Stimulated activated naive CD8-positive, alpha-beta T cell treated with anti-CD3 and anti-CD28 coated beads, Interleukin-15, Interleukin-2, amounts not matched to agents 100 U/mL and 50 U/mL, for 24 hours (primary cell): ENCODE data around the gene NUBP2.

Experiments used
- ATAC-seq: fragments of 150-1000 bp; cut with Tn5 transposase; one replicate; pipeline ENCODE4 v1.10.0; 2021
- DNase-seq: peaks from one replicate; pipeline ENCODE4 v3.0.0; 2021

Gene NUBP2

DNA sequence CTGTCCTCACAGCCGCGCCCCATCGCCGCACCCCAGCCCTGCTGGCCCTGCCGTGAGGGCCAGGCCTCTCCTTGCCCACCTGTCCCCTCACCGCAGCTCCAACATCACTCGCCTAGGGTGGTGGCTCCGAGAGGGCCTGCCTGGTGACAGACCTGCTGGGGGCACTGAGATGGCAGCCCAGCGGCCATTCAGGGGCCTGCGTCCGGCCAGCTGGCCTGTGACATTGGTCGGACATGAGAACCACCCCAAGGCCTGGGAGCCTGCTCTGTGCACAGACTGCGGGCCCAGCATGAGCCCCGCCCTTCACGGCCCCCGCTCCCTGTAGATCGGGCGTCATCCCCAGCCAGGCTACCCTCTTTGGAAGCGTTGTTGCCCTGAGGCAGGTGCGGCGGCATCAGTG is 23.2 kb upstream of the NUBP2 start:
- ATAC-seq (no peak), DNase-seq (no peak)

DNA sequence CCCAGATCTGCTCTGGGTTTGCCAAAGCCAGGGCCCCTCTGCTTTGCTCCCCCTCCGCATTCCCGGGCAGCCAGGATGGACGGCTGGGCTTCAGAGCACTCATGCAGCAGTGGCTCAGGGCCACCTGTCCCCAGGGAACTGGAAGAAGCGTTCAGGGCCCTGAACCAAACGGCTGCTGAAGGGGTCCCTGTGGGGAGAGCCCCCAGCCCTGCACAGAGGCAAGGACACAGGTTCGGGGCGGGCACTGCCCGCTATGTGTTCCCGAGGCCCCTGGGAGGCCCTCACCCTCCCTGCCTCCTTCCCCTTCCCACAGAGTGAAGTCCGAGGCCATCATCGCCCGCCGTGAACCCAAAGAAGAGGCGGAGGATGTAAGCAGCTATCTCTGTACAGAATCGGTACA is 21.8 kb upstream of the NUBP2 start:
- no peak for DNase-seq
- ATAC-seq, result no peak

DNA sequence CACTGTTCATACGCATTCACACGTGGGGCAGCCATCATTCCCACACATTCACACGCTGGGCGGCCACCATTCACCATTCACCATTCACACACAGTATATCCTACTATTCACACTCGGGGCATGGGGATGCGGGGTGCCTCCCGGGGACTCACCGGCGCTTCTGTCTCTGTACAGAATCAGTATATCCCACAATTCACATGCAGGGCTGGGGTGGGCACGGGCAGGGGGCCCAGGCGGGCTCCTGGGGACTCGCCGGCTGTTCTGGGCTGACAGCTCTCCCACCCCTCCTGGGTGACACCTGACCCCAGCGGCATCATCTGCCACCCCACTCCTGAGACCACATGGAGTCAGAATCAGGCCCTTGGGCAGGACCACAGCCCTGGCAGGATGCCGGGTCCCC is 21.0 kb upstream of the NUBP2 start:
- ATAC-seq, result no peak
- no peak for DNase-seq

DNA sequence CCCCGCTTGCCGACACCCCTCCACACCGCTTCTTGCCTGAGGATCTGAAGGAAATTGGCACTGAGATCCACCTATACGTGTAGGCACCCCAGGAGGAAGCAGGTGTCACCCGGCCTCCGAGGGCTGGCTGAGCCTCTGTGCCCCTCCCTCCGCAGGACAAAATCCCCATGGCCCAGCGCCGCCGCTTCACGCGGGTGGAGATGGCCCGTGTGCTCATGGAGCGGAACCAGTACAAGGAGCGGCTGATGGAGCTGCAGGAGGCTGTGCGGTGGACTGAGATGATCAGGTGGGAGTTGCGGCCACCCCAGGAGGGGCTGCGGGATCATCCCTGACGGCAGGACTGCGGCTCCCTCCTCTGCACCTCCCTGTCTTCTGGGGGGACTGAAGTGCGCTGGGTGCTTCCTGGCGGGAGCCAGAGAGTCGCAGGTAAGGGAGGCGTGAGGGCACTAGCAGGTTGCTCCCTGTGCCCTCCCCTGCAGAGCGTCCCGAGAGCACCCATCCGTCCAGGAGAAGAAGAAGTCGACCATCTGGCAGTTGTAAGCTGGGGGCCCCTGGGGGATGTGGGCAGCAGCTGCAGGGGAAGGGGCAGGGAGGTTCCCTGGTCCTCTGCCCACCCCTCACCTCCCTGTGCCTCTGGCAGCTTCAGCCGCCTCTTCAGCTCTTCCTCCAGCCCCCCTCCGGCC is 20.4 kb upstream of the NUBP2 start:
- DNase-seq (no peak), ATAC-seq (no peak)

DNA sequence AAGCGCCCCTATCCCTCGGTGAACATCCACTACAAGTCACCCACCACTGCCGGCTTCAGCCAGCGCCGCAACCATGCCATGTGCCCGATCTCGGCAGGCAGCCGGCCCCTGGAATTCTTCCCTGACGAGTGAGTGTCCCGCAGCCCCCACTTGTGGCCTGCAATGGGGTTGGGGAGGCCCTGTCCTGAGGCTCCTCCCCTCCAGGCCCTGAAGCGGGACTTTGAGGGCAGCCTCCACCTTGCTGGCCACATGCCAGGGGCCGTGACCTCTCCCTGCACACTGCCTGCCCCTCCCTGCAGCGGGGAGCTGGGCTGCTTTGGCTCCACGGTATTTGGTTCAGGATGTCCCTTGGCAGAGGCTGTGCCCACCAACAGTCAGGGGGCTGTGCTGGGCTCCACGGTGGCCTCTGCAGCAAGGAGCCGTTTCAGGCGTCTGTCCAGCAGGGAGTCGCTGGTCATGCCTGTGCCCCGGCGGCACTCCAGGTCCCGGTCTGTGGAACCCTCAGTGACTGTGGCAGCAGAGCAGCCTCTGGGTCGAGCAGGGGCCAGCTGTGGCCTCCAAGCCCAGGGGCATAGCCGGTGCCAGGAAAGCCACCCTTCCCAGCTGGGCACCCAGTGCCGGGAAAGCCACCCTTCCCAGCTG is 19.8 kb upstream of the NUBP2 start:
- ATAC-seq (no peak), DNase-seq (no peak)

DNA sequence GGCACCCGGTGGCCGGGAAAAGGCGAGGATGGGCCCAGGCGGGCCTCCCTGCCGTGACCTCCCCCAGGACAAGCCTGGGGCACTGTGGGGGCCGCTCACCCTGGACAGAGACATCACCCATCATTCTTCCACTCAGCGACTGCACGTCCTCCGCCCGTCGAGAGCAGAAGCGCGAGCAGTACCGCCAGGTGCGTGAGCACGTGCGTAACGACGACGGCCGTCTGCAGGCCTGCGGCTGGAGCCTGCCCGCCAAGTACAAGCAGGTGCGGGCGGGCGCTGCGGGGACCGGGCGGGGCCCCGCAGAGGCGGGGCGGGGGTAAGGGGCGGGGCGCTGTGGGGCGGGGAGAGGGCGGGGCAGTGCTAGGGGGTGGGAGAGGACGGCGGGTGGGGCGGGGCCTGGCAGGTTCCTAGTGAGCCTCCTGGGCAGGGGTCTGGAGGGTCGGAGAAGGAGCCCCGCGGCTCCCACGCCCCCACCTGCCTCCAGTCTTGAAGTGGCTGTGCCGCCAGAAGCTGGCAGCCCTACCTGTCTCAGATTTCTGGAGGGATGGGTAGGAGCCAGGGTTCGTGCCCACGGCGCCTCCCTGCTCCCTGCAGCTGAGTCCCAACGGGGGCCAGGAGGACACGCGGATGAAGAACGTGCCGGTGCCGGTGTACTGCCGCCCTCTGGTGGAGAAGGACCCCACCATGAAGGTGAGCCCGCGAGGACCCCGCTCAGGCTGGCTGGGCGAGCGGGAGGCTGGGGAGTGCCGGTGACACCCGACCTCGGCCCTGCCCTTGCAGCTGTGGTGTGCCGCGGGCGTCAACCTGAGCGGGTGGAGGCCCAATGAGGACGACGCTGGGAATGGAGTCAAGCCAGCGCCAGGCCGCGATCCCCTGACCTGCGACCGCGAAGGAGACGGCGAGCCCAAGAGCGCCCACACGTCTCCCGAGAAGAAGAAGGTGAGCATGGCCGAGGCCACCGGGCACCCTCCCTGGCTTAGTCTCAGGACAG is 18.9 kb upstream of the NUBP2 start:
- DNase-seq (no peak), ATAC-seq (no peak)

DNA sequence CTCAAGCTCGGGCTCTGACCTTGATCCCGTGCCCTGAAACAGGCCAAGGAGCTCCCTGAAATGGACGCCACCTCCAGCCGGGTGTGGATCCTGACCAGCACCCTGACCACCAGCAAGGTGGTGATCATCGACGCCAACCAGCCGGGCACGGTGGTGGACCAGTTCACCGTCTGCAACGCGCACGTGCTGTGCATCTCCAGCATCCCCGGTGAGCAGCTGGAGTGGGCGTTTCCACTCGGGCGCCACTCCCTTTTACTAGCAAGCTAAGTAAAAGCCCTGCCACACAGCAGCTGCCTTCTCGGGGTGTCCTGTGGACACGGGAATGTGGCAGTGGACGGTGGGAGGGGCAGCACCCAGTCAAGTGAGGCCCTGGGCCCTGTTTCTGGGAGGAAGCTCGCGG is 17.8 kb upstream of the NUBP2 start:
- no peak for ATAC-seq
- no peak for DNase-seq

DNA sequence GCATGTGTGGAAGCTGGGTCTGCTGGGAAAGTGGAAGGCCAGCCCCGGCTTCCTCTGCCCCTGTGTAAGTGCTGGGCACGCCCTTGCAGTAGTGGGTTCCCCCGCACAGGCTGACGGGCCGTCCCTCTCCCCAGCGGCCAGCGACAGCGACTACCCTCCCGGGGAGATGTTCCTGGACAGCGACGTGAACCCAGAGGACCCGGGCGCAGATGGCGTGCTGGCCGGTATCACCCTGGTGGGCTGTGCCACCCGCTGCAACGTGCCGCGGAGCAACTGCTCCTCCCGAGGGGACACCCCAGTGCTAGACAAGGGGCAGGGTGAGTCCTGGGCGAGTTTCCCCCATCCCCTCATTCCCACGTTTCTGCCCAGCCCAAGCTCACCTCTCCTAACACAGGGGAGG is 16.9 kb upstream of the NUBP2 start:
- no peak for DNase-seq
- no peak for ATAC-seq

DNA sequence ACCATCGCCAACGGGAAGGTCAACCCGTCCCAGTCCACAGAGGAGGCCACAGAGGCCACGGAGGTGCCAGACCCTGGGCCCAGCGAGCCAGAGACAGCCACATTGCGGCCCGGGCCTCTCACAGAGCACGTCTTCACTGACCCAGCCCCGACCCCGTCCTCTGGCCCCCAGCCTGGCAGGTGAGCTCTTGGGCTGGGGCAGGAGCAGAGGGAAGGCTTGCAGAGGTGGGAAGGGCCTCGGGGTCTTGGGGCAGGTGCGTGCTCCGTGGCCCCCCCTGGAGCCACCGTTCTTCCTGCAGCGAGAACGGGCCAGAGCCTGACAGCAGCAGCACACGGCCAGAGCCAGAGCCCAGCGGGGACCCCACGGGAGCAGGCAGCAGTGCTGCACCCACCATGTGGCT is 16.5 kb upstream of the NUBP2 start:
- no peak for ATAC-seq
- DNase-seq, result no peak

DNA sequence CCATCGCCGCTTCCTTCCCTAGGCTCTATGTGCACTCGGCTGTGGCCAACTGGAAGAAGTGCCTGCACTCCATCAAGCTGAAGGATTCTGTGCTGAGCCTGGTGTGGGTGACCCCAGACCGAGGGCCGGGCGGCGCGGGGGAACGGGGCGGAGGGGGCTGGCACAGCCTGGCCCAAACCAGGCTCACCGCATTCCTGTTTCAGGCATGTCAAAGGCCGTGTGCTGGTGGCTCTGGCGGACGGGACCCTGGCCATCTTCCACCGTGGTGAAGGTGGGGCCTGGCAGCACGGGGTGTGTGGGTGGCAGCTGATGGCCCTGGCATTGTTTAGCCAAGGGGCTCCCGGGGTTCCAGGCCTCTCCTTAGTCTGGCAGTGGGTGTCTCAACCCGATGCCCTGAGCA is 16.1 kb upstream of the NUBP2 start:
- no peak for ATAC-seq

DNA sequence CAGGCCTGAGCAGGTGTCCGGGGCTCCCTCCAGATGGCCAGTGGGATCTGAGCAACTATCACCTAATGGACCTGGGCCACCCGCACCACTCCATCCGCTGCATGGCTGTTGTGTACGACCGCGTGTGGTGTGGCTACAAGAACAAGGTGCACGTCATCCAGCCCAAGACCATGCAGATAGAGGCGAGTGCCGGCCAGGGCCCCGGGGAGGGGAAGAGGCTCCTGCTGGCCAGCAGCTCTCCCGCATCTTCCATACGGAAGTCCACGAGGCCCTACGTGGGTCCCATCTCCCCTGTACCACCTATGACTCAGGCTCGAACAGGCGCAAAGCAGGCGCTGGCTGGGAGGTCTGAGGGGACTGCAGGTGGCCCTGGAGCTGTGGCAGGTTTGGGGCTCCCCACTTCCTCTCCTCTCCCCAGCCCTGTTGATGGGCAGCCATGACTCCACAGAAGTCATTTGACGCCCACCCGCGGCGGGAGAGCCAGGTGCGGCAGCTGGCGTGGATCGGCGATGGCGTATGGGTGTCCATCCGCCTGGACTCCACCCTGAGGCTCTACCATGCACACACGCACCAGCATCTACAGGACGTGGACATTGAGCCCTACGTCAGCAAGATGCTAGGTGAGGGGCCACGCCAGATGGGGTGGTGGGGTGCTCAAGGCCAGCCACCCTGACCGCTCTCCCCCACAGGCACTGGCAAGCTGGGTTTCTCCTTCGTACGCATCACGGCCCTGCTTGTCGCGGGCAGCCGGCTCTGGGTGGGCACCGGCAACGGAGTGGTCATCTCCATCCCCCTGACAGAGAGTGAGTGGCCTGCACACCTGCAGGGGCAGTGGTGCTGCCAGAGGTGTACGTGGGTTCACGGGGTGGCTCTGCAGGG is 15.4 kb upstream of the NUBP2 start:
- no peak for DNase-seq
- no peak for ATAC-seq

More for the DNA sequence above, 16.1 kb upstream of the NUBP2 start:
- no peak for DNase-seq

DNA sequence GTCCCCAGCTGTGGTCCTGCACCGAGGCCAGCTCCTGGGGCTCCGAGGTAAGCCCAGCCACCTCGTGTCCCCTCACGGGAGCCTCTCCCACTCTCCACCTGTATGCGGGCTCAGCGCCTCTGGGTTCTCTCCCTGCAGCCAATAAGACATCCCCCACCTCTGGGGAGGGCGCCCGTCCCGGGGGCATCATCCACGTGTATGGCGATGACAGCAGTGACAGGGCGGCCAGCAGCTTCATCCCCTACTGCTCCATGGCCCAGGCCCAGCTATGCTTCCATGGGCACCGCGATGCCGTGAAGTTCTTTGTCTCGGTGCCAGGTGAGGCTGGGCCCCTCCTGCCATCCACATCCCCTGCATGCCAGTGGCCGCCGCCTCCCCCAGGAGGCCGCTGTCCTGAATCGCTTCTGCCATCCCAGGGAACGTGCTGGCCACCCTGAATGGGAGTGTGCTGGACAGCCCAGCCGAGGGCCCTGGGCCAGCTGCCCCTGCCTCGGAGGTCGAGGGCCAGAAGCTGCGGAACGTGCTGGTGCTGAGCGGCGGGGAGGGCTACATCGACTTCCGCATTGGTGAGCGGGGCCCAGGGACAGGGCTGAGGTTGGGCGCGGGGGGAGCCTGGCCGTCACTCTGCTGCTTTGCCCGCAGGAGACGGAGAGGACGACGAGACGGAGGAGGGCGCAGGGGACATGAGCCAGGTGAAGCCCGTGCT is 14.5 kb upstream of the NUBP2 start:
- ATAC-seq (no peak), DNase-seq (no peak)

DNA sequence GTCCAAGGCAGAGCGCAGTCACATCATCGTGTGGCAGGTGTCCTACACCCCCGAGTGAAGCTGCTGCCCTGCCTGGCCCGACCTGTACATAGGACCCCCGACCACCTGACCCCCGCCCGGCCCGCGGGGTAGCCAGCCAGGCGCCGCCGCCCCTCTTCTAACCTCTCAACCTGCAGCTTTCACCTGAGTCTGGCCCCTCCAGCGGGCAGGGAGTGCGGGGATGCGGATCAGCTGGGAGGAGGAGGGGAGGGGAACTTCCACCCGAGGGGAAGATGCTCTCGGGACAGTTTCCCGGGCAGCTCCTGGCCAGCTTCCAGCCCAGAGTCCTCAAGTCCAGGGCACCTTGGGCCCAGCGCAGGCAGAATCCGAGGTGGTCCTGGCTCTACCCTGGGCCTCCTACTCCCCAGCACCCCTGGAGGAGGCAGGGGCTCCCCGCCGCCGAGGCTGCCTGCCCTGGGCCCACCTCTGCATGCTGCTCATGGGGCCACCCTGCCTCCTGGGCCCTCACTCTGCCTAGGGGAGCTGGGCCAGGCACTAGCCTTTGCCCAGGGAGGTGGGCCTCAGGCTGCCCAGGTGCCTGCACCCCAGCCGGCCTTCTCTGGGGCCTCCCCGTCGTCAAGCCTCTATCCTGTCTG is 13.9 kb upstream of the NUBP2 start:
- no peak for ATAC-seq
- DNase-seq, result no peak

DNA sequence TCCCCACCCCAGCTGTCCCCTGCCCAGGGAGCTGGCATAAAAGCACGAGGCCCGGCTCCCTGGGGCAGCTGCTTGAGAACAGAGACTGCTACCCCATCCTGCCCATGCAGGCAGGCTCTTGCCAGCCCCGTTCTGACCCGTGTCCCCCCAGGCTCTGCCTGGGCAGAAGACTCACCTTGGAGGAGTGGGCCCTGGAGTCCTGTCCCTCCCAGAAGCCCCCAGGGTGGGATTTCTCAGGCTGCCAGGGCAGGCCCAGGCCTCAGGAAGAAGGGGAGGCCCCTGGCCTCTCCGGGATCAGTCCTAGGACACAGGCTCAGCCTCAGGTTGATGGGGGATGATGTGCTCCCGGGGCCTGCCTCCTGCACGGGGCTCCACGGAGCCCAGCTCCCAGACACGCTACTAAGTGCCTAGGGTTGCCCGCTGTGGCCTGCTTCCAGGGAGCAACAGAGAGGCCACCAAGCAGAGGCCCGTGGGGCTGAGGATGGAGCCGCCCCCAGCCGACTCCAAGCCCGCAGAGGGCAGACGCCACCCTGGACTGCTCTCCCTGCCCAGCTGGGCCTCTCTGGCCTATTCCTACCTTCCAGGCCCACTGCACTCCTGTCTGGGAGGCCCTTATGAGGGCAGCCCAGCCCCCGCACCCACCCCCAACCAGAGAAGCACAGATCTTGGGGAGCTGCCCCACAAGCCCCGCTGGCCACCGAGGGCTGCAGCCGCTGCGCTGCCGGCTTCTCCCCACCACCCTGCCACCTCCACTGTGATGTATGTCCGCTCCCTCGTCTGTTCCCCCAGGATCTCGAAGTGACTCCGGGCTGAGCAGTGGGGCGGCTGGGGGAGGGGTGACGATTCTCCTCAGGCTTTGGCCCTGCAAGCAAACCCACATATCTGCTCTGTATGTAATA is 13.1 kb upstream of the NUBP2 start:
- DNase-seq (no peak), ATAC-seq (no peak)

DNA sequence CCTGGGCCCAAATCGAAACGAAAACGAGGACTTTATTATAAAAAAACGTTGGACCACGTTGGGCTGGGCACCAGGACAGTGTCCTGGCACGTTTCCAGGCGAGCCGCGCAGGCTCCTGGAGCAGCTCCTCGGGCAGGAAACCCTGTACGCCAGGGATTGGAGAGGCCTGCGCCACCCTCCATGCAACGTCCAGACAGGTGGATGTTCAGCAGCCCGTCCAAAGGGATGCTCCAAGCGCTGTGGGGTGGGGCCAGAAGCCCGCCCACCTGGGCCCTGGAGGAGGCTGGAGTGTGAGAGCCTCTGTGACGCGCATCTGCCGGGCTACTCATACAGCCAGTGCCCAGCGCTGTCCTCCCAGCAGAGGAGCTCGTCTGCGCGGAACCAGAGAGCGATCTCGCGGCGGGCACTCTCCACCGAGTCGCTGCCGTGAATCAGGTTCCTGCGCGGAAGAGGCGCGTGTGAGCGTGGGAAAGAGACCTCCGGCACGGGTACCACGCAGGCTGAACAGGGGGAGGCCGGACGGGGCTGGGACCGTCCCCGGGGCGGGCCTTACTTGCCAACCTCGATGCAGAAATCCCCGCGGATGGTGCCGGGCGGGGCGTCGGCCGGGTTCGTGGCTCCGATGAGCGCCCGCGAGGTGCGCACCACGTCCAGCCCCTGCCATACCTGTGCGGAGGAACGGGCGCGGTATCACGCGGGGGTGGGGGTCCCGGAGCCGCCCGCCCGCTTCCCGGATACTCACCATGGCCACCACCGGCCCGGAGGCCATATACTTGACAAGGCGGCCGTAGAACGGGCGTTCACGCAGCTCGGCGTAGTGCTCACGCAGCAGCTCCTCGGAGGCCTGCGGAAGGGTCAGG is 12.2 kb upstream of the NUBP2 start:
- DNase-seq (peak; percentile 71), ATAC-seq (peak; percentile 16)

DNA sequence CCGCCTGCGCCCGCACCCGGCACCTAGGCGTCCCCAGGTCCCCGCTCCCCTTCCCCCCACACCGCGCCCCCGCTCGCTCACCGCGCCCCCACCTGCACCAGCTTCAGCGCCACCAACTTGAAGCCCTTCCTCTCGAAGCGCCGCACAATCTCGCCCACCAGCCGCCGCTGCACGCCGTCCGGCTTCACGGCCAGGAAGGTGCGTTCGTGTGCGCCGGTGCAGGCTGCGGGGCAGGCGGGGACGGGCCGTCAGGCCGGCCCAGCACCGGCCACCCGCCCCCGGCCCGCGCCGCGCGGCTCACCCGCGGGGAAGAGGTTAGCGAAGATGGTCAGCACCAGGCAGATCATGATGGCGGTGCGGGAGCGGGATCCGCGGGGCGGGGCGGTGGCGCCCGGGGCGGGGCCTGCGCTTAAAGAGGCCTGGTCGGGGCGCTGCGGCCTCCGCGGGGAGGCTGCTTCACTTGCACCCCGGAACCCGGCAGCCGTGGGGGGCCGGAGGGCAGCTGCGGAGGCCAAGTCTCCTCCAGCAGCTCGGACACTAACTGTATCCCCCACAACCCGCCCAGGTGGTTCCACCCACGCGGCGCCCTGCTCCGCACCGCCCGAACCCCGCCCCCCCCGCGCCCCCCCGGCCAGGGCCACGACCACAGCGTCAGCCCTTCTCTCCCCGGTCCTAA is 11.4 kb upstream of the NUBP2 start, which contains the start of gene NME3:
Gene NME3, minus strand, starts transcription at position 356 of the 676 bp plus-strand sequence. Its CDS starts 9 bp downstream, at position 347.
- peak; percentile 87 for DNase-seq
- peak; percentile 38 for ATAC-seq

DNA sequence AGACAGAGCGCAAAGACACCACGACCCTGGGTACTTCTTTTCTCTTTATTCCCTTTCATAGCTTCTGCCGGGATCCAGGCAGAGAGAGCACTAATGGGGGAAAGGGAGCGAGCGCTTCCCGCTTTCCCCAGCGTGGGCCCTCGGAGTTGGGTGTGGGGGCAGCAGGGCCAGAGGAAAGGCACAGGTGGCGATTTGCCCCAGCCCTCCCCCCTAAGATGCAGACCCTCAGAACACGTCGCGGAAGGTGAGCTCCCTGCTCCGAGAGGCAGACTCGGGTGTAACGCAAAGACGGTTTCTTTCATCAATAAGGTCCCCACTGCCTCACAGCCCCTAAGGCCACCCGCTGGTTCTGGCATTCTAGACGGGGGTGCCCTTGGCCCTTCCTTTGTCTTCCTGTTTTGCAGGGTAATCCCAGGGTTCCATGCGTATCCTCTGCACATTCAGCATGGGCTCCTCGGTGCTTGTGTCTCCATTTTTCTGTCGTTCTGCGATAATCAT is 10.8 kb upstream of the NUBP2 start:
- no peak for DNase-seq
- ATAC-seq, result no peak

DNA sequence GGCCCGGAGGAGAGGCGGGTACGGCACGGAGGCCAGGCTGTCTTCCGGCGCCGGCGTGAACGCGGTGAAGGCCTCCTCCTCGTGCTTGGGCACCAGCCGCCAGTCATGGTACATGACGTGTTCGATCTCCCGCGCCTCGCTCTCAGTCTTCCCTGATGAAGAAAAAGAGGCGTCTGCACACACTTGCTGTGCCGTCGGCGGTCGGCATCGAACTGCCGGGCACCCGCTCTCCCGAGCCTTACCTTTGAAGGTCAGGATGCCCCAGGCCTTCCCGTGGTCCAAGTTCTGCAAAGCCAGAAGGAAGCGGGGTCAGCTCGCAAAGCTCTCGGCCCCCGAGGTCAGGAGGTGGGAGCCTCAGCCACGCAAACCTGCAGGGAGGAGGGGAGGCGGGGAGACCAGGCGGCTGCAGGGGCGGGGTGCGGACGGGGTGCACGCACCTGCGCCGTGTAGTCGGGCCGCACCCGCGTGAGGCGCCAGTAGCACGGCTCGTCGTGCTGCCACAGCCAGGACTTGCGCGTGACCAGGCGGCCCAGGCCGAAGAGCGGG is 10.3 kb upstream of the NUBP2 start, which contains the start of gene EME2:
Gene EME2, plus strand, starts transcription at position 449 of the 546 bp plus-strand sequence. CDS start 418 bp downstream, outside the sequence.
- ATAC-seq (peak; percentile 15), DNase-seq (peak; percentile 67)
